Stimulated activated CD4-positive, alpha-beta T cell treated with anti-CD3 and anti-CD28 coated beads, Interleukin-4, amount 100 ng/mL, for 24 hours (primary cell): ENCODE results near the gene NECTIN2.
"Not testable (repeated sequence)": the region's sequence is repeated elsewhere in the genome, so short reads cannot be mapped to it uniquely, and the experiment has no call there.

Experiments used
- DNase-seq: peaks from one replicate; pipeline ENCODE4 v3.0.0-alpha.2; 2020

Gene NECTIN2

GRCh38 chr19:44911896-44912295, 65.8 kb downstream of the NECTIN2 start:
- DNase-seq, result not testable (repeated sequence)

- DNase-seq, result no peak
Measured at GRCh38 chr19:44912854-44913253, 66.8 kb downstream of the NECTIN2 start.

GRCh38 chr19:44913512-44914432, 67.7 kb downstream of the NECTIN2 start:
- DNase-seq, result not testable (repeated sequence)

DNA sequence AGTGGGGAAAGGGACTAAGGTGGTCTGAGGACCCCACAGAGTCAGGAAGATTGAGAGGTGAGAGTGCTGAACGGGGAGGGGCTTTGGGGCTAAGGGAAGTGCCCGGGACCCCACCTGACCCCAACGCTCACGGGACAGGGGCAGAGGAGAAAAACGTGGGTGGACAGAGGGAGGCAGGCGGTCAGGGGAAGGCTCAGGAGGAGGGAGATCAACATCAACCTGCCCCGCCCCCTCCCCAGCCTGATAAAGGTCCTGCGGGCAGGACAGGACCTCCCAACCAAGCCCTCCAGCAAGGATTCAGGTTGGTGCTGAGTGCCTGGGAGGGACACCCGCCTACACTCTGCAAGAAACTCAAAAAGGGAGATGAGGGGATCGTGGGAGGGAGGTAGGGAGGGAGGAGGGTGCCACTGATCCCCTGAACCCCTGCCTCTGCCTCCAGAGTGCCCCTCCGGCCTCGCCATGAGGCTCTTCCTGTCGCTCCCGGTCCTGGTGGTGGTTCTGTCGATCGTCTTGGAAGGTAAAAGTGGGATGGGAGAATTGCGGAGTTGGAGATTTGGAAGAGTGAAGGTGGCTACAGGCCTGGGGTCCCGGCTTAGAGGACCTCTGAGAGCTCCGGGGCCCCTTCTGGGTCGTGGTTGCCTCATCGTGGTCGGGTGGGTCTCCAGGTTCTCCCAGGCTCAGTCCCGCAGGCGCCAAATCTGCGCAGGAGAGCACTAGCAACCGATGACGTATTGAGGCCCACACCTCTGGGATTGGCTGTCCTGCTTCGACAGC, 68.5 kb downstream of the NECTIN2 start, which contains the start of gene APOC1:
Gene APOC1, plus strand, starts transcription at position 176 of the 774 bp plus-strand sequence. Its CDS starts 284 bp downstream, at position 460.
- peak; percentile 79 for DNase-seq

DNA sequence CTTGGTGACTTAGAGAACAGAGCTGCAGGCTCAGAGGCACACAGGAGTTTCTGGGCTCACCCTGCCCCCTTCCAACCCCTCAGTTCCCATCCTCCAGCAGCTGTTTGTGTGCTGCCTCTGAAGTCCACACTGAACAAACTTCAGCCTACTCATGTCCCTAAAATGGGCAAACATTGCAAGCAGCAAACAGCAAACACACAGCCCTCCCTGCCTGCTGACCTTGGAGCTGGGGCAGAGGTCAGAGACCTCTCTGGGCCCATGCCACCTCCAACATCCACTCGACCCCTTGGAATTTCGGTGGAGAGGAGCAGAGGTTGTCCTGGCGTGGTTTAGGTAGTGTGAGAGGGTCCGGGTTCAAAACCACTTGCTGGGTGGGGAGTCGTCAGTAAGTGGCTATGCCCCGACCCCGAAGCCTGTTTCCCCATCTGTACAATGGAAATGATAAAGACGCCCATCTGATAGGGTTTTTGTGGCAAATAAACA, 78.2 kb downstream of the NECTIN2 start:
- DNase-seq, result no peak

- DNase-seq, result no peak
Measured at GRCh38 chr19:44925114-44925891, 79.2 kb downstream of the NECTIN2 start.

- not testable (repeated sequence) for DNase-seq
Measured at GRCh38 chr19:44926245-44927077, 80.4 kb downstream of the NECTIN2 start.

DNA sequence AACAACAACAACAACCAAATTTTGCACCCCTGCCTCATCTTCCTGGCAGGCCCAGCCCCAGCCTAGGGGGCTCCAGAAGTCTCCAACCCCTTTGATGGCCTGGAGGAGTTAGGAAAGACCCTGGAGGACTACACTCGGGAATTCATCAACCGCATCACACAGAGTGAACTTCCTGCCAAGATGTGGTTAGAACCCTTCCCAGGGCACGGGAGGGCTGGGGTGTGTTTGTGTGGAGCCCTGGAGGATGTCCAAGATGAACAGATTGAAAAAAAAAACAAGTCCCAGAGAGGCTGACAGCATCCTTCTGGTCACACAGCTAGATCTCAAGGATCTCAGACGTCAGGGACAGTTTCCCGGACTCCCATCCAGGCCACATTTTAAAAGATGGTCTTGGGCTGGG, 81.6 kb downstream of the NECTIN2 start:
- DNase-seq, result no peak

GRCh38 chr19:44930088-44930487, 84.0 kb downstream of the NECTIN2 start:
- DNase-seq, result no peak

GRCh38 chr19:44931541-44931940, 85.4 kb downstream of the NECTIN2 start:
- no peak for DNase-seq
